Measurements from ENCODE around the gene STARD13.

STARD13 gene

GRCh38 chr13:33213797-33214196 lies 71.8 kb downstream of the STARD13 start:
- DNase-seq, result no peak

DNA sequence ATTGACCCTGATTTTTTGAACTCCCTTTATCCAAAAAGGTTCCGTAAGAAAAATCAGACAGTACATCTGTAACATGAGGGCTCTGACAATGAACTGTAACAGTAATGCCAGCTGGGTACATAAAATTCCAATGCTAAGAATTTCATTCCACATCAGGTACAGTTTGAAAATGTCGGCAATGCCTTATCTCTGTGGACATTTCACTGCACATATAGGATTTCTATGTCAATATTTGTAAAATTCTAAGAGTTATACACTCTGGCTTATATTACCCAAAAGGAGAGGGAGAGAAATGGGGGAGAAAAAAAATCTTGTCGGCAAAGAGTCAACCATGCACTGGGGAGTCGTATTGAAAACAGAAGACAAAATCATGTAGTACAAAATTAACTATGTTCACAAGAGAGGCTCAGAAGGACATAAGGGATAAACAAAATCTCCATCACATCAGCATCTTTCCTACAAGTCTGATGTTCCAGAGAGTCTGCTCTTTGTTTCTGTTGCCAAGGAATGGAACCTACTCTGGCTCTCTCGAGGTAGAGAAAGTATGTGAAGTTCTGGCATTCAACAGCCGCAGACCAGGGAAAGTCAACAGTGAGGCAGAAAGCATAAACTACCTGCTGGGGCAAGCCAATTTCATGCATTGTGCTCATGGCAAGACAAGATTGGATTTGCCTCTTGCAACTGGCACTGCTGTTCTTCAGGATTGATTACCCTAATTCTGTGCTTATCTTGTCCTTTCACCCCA lies 72.4 kb downstream of the STARD13 start:
- DNase-seq, result no peak

GRCh38 chr13:33212396-33212795 lies 73.2 kb downstream of the STARD13 start:
- no peak for DNase-seq

DNA sequence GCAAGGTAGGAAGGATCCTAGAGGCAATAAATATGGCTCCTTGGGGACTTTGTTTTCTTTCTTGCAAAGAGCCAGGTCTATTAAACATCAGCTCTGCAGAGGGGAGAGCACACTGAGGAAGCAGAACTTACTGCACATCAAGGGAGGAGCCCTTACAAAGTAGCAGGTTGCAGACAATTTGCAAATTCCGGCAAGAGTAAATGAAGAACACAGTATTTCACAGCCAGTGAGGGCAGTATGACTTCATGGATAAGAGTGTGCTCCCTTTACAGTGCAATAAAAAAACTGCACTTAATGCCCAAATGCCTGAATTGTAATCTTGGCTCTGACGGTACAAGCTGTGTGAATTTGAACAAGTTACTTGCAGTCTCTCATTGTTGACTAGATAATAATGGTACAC lies 75.5 kb downstream of the STARD13 start:
- DNase-seq, result no peak

DNA sequence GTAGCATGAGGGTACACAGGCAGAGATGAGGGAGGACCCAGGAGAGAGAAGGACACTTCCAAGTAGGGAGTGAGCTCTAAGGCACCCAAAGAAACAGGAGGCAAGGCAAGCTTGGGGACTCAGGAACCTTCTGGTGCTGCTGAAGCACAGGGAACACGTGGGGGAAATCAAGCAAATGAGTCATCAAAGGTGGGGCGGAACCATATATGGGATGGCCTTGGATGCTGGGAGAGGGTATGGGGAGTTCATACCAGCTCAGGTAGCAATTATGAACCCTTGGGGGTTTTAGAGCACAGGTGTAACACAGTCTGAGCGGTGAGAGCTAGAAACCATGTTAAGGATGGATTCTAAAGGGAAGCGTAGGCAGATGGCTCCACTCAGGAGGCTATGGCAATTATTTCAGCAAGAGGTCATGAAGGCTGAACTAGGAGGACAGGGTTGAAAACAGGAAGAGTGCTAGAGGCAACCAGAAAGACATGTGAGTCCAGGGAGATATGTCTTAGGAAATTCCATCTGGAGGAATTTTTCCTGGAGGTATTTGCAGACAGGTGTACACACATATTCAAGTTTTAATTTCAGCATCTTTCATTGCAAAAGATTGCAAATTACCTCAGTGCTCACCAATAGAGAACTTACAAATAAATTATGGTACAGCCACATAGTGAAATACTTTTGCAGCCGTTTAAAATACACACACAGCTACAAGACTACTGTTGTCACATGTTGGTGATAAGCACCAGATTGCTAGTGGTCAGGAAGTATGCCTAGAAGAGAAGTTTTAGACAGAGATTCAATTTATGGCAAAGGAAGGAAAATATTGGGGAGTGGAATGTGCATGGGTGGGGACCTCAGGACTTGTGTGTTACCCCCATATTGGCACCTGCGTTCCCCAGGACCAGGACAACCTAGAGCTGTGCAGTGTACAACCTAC lies 77.0 kb downstream of the STARD13 start:
- no peak for DNase-seq

DNA sequence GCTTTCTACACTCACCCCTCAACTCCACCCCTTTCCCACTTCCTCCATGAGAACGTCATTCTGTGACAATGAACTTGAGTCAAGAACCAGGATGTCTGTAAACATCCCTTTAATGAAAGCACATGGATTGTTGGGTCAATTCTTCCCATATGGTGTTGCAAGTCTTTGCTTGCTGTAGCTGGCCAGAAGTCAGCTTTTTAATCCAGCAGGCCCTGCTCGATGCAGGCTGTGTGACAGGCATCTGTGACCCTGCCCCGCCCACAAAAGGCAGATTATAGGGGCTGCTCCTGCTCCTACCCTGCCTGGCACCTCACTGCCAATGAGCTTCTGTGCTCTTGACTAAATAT lies 78.0 kb downstream of the STARD13 start:
- DNase-seq, result peak; percentile 19

- DNase-seq, result no peak
These were observed 78.5 kb downstream of the STARD13 start for GRCh38 chr13:33206945-33207614.

DNA sequence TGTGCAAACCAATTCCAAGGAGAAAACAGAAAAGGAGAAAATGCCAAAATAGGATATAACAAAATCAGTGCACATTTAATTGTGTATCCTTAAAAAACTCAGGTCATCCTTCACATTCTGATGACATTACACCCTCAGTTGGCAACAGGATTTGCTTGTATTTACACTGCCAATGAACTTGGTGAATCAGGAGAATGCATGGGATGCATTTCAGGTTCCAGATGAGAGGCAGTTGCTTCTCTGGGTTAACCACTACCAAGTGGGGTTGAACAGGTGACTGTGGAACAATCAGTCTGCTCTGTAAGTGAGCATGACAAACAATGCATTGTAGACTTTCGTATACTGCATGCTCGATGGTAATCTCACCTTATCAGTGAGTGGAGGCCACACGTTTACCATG lies 79.1 kb downstream of the STARD13 start:
- no peak for DNase-seq

DNA sequence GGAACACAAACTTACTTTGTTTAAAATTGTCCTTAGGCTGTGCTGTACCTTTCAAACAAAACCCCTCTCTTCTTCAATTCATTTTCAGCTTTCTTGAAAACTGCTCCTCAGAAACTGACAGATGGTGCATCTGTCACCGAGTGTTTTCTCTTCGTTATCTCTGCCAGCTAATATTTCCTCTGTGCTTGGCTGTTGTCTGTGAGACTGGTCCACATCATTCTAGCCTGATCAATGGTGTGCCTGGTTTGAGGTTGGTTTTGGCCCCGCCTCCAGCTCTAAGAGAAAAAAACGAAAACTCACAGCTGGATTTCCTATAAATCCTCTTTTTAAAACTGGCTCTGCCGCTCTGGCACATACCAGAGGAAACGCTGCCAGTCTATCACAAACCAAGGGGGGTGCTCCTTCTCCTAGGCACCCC lies 79.7 kb downstream of the STARD13 start:
- DNase-seq, result peak; percentile 38

DNA sequence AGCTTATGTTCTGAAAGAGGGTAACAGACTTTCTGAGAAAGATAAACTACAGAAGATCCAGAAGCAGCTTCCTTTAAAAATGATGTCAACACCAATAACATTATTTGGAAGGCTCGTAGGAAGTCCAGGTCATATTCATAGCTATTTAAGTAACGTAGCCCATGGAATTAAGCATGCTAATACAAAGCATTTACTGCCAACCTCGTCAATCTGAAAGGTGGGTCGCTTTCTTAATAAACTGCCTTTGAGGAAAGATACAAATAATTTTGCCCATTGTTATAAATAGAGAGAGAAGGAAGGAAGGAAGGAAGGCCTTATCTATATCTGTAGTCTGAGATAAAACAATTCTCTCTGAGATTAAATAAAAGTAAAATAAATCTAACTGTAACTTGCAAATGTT lies 80.3 kb downstream of the STARD13 start:
- no peak for DNase-seq

GRCh38 chr13:33204130-33204927 lies 81.2 kb downstream of the STARD13 start:
- DNase-seq, result peak; percentile 42

DNA sequence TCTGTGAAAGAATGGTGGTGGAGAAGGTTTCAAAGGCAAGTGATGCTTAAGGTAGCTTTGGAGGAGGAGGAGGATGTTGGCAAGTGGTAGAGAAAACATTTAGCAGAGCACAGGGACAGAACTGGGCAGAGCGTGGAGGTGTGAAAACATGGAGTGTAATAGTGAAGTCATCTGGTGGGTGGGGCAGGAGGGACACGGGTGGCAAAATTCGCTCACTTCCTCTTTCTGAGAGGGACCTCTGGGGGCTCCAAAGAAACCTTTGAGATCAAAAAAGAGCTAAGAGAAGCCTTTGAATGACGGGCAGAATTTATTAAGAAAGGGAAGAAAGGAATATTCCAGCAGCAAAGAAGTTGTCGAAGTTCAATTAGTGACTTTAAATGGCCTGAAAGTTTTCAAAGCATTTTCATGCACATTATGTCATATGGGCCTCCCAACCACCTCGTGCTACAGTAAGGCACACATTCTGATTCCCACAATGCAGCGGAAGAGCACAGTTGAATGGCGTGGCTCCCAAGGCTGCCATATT lies 82.8 kb downstream of the STARD13 start:
- no peak for DNase-seq

GRCh38 chr13:33201659-33202058 lies 83.9 kb downstream of the STARD13 start:
- DNase-seq, result no peak

GRCh38 chr13:33199289-33199850 lies 86.2 kb downstream of the STARD13 start:
- DNase-seq, result no peak

DNA sequence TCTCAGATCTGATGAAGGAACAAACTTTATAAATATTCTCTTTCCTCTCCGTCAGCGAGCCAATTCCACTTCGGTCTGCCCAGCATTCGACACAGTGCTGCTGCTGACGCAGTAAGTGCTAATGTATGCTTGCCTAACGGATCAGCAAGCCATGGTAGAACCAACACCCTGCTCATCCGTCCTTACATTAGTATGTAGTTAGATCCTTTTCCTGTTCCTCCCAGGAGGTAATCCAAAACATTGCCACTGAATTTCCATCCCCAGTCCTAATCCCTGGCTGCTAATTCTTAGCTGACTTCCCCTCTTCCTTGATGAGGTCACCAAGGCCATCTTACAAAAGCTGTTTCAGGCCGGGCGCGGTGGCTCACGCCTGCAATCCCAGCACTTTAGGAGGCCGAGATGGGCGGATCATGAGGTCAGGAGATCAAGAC lies 88.0 kb downstream of the STARD13 start:
- DNase-seq, result no peak

GRCh38 chr13:33196767-33197166 lies 88.8 kb downstream of the STARD13 start:
- DNase-seq, result no peak

DNA sequence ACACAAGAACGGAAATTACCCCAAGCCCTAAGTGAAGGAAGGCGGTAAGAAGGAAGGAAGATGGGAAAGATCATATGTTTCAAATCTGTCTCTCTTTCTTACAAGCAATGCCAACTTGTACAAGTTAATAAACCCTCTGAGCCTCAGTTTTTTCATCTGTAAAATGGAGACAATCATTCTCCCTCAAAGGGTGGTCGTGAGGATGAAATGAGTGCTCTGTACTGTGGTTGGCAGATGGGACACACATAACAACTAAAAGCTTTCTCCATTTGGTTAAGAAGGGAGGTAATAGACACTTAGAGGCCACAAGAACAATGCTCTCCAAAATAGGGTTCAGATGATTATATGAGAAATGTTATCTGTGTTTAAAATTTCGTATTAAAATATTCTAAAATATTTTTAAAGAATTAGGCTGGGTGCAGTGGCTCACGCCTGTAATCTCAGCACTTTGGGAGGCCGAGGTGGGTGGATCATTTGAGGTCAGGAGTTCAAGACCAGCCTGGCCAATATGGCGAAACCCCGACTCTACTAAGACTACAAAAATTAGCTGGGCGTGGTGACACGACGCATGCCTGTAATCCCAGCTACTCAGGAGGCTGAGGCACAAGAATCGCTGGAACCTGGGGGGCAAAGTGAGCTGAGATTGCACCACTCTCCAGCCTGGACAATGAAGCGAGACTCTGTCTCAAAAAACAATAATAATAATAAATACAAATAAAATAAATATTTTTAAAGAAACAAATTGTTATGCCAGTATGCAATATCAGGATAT lies 89.7 kb downstream of the STARD13 start:
- no peak for DNase-seq

DNA sequence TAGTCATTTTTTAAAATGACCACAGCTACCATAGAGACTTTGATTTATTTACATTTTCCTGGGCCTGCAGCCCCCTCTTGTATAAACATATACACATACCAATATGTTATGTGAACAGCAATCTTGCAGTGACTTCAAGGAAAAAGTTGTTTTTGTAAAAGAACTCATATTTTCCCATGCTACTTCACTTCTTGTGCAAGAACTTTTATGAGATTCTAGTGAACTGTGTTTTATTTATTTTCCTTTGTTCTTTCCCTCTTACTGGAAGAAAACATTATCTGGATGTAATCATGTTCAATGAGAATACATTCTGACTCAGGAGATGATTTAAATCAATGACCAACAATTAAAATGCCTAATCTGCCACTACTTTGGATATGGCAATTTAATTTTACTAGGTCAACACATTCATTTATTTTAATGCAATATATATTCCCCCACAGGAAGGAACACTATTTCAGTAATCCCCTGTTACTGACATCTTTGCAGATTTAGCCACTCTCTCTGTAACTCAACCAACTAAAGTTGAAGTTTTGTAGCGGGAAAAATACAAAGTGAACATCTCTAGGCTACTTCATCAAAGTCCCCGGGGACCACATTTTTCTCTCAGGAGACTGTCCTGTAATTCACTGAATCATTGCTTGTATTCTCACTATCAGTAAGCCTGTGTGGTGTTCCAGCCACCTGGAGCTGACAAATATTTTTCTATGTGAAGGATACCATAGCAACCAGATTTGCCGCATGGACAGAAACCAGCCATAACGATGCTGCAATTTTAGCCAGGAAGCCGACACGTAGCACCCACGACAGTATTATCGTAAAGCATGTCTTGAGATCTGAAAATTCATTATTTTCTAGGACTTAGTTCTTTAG lies 90.5 kb downstream of the STARD13 start:
- DNase-seq, result peak; percentile 25

DNA sequence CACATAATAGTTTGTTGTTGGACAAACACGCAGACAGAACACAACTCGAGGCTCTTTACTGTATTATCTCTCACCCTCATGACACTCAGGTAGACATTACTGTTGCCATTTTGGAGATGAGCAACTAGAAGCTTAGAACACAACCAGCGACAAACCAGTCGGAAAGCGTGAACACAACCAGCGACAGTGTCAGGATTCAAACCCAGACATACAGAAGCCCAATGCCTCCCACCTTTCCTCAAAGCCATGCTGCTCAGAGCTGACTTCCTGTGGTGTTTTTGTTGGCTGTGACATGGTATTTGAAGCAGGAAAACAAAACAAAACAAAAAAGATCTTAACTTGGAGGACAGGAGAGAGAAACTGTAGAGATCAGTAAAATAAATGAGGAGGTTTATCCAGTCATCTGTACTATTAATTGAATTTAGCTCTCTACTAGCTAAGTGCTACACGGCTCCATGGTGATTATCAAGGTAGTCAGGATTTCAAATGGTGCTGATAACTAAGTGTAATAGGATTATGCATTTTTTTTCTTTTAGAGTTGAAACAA lies 92.1 kb downstream of the STARD13 start:
- no peak for DNase-seq

All from activated CD4-positive, alpha-beta T cell treated with anti-CD3 and anti-CD28 coated beads, Interleukin-10, Interleukin-2, amounts not matched to agents 100 ng/mL and 50 ng/mL, durations not matched to agents 16 hours and 8 hours (primary cell).